Measurements from ENCODE around the gene PEX16.
A peak's percentile ranks its signal among the peaks of the same experiment; 100 is the strongest.

The PEX16 gene

DNA sequence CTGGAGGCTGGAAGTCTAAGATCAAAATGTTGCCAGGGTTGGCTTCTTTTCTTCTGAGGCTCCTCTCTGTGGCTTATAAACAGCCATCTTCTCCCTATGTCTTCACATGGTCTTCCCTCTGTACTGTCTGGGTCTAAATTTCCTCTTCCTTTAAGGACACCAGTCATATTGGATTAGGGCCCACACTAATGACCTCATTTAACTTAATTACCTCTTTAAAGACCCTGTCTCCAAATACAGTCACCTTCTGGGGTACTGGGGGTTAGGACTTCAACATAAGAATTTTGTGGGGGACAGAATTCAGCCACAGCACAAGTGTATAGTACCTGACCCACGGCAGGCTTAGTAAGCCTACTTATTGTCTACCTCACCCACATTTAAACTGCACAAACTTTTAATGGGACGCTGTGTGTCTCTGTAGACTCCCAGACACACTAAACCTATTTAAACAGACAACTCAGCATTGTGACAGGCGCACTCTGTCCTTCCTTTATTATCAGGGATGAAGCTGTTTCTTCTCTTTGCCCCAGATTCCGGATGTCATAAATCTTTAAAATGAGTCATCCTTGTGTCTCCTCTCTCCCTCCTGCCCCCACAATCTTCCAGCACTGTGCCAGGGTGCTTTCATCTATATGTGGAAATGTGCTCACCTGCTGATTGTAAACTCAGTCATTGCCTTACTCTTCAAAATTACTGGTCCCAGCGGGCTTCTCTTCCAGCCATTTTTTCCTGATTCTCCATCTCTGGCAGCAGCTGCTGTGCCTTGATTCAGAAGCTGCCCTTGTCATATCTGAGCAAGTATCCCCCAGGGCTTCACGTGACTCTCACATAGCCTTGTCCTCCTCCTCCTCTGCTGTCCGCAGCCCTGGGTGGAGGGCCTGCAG lies 37.6 kb downstream of the PEX16 start:
- DNase-seq, result peak in 5 of 58 donors; percentile 27 to 59 (median 31)

DNA sequence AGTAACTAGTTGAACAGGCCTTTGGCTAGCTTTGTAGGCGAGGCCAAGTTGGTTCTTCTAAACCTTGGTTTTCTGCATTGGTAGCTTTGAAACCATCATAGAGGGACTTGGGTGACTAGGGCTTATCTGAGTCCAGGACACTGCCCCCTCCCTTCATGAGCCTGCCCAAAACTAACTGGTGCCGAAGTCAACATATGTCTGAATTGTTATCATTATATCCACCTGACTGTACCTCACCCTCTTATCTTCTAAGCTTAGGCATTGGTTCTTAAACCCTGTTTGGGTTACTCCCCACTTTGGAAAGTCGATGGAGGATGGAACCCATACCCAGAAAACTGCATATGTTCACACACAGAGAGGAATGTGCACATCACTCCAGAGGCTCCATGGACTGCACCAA lies 39.8 kb downstream of the PEX16 start:
- no peak for DNase-seq

DNA sequence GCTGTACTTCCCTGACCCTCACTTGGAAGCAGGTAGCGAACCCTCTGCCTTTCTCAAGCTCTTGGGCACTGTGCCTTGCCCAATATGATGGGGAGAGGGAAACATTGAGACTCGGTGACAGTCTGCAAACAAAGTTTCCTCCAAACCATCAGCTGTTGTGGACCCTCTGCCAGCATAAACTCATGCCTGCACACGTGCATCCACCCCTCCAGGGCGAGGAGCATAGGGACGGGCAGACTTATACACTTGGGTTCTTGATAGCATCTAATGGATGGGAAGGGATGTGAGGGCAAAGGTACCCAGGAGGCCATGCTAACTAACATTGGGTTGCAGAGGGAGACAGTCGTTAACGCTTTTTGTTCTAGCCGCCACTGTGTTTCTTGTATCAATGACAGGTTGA lies 40.5 kb downstream of the PEX16 start:
- DNase-seq, result no peak

DNA sequence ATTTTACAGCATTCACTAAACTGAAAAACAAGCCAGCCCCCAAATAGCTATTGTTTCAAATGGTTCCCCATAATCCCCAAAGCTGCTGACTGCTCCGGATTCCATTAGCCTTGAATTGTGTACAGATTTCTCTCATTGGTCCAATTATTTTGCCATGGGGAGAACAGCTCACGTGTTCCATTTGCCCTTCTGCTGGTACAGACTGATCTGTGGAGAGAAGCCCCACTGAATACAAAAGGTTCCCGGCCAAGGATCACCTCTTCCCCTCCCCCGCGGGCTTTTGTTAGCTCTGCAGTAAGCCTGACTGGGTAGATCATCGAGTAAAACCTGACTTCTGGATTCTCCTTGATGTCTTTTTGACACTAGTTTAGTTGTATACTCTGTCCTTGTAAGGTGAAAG lies 41.3 kb downstream of the PEX16 start:
- no peak for DNase-seq

DNA sequence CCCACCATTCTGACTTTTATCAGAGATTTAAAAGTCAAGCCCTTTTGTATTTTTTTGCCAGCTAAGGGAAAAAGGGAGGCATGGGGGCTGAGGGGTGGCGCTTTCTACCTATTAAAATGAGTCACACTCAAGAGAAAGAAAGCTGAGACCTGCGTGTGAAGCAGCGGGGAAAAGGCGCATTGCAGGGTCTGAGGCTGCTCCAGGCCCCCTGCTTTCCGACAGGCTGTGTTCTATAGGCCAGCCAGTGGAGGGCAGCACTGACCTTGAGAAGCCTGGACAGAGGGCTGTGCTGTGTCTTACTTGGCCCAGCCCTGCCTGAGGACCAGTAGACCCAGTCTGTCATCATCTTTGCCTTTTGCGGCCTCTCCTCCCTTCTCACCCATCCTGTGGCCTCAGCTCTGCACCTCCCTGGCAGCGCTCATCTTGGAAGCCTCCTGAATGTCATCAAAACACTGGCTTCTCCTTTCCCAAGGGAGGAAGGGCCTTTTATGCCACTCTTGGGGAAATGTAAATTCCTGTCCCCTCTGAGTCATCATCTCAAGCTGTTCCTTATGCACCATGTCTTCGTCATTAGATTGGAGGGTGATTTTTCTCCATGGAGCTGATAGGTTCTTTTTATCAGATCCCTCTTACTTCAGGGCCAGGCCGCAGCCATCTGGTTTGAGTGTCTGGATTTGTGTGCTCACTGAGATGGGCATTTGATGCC lies 44.9 kb downstream of the PEX16 start:
- peak in 49 of 58 donors; percentile 27 to 79 (median 55) for DNase-seq

- DNase-seq, result no peak
These were observed 46.0 kb downstream of the PEX16 start for GRCh38 chr11:45871638-45872037.

GRCh38 chr11:45870706-45871105 lies 47.0 kb downstream of the PEX16 start:
- DNase-seq, result no peak

- no peak for DNase-seq
These were observed 48.1 kb downstream of the PEX16 start for GRCh38 chr11:45869551-45869950.

DNA sequence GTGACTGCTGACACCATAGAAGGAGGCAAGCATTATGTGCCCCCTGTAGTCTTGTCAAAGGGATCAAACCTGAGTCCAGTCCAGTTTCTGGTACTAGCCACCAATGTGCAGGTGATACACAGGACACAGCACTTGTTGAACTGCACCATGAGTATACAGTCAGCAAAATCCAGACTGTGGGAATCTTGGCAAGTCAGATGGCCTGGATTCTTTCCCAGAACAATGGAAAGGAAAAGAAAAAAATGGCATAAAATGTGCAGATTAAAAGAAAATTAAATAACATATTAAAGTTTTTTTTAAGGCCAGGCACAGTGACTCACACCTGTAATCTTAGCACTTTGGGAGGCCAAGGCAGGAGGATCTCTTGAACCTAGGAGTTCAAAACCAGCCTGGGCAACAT lies 53.6 kb downstream of the PEX16 start:
- no peak for DNase-seq

- DNase-seq, result peak in 1 of 58 donors; percentile 18
These were observed 56.7 kb downstream of the PEX16 start for GRCh38 chr11:45860764-45861510.

- DNase-seq, result no peak
These were observed 57.3 kb downstream of the PEX16 start for GRCh38 chr11:45860348-45860747.
